Measurements from ENCODE around the gene SLC9A1.

DNA sequence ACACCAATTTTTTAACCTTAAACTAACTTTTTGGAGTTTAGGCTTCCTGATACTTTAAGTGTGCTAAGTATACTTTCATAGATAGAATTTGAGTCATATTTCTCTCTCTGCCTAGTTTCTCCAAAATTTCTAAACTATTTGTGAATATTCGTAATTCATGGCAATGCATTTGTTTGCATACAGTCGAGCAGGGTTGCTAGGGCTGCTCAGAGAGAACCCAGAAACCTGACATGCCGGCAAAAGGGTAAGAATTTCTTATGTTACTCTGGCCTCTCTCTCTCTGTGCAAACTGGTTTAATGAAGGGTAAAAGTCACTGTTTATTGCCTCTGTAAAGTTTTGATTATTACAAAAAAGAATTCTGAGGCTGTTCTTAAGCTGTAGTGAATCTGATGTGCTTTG lies 25.1 kb upstream of the SLC9A1 start:
- no peak for TF ChIP-seq CTCF (conservative IDR thresholded peaks at IDR 0.05; ENCODE audit: low read length)
- no peak for TF ChIP-seq EZH2phosphoT487 (IDR thresholded peaks at IDR 0.05; ENCODE audit: borderline replicate concordance, low read depth, low read length)

Measured in OCI-LY7 (cell line).